Mesothelial cell of epicardium (in vitro differentiated cells): ENCODE results near the gene PROB1. TPM values are rescaled to one million over a fixed set of nuclear protein-coding genes. Genes with fewer than 3 reads are reported as not detected.

Experiments used
- DNase-seq, 2 experiments: peaks; one replicate each; pipeline ENCODE4 v3.0.0; 2021; ENCODE audit warnings: low spot score in 2 of 2; ENCODE audit not compliant: unreplicated experiment in 2 of 2
- H3K27ac Mint-ChIP-seq: 2 replicates; pipeline ENCODE4 v1.8.0; 2021; ENCODE audit warnings: mixed read lengths
- H3K27me3 Mint-ChIP-seq: 2 replicates; pipeline ENCODE4 v1.8.0; 2021; ENCODE audit warnings: low read depth, mixed read lengths
- H3K36me3 Mint-ChIP-seq: 2 replicates; pipeline ENCODE4 v1.8.0; 2021; ENCODE audit warnings: mixed read lengths
- H3K4me1 Mint-ChIP-seq: 2 replicates; pipeline ENCODE4 v1.8.0; 2021; ENCODE audit warnings: mixed read lengths
- H3K4me3 Mint-ChIP-seq: 2 replicates; pipeline ENCODE4 v1.8.0; 2021; ENCODE audit warnings: mild to moderate bottlenecking, moderate library complexity, mixed read lengths
- H3K9me3 Mint-ChIP-seq: 2 replicates; pipeline ENCODE4 v1.8.0; 2021; ENCODE audit warnings: mixed read lengths
- CTCF ChIP-seq: fragments of 200-600 bp; sonication (generic); IDR thresholded peaks from one replicate; pipeline ENCODE4 v1.5.0; 2021; ENCODE audit warnings: antibody characterized with exemption; ENCODE audit not compliant: unreplicated experiment
- total RNA-seq: library from RNA; stranded (reverse); gene quantifications from 3 replicates; pipeline ENCODE4 v1.2.1, GENCODE V29; 2021

PROB1 gene
- total RNA-seq, 1 donor from 2014 or later = 1.6 TPM

- peak in 1 of 2 experiments; percentile 69 for DNase-seq
- peak; percentile 57 for TF ChIP-seq CTCF
- H3K4me1 Mint-ChIP-seq = peaks cover 13% of the 10 kb centered on the region
- H3K27ac Mint-ChIP-seq = no peak overlapping the region
- peaks cover 61% of the 10 kb centered on the region for H3K27me3 Mint-ChIP-seq
- peaks cover under 1% of the 10 kb centered on the region for H3K36me3 Mint-ChIP-seq
- H3K9me3 Mint-ChIP-seq = no peaks in the 10 kb centered on the region
- H3K4me3 Mint-ChIP-seq = peak overlapping the region; percentile 68
These were observed 716 bp downstream of the PROB1 start for GRCh38 chr5:139394123-139394653.

GRCh38 chr5:139393497-139394122, 1.3 kb downstream of the PROB1 start:
- Mint-ChIP-seq H3K9me3 (no peaks in the 10 kb centered on the region), H3K27ac (no peak overlapping the region), H3K4me1 (peaks cover 13% of the 10 kb centered on the region)

DNA sequence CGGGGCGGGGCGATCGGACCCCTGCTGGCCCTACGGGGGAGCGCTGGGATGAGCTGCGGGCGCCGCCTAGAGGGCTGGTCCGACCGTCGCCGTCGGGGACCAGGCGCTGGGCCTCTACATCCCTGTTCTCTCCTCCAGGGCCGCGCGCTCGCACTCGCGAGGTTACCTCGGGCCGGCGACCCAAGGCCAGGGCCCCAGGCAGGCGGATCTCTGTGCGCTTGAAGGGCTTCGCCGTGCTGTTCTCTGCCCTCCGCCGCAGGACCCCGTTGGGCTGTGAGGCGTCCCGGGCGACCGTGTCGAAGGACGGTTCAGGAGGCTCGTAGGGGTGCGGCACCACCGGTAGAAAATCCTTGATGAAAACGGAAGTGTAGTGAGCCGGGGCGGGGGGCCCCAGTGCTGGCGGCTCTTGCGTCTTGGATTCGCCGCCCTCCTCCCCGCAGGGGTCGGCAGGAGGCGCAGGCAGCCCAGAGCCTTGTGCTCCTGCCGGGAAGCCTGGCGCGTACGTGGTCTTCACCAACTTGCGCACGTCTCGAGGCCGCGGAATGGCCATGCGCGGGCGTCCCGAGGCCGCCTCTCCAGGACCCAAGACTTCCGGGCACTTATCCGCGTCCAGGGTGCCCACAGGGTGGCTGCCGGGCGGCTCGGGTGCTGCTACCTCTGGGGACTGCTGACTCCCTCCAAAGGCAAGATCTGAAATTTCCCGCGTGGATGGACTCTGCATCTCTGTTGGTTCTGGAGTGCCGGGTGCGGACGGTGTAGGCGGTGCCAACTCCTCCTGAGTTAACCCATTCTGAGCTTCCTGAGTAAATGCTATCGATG, 2.0 kb downstream of the PROB1 start:
- Mint-ChIP-seq H3K4me1 (peaks cover 13% of the 10 kb centered on the region), H3K27me3 (peaks cover 61% of the 10 kb centered on the region), H3K4me3 (peak overlapping the region; percentile 68), H3K9me3 (no peaks in the 10 kb centered on the region), H3K36me3 (no peaks in the 10 kb centered on the region), H3K27ac (no peak overlapping the region)
- peak in 1 of 2 experiments; percentile 68 for DNase-seq
- no peak for TF ChIP-seq CTCF

More at GRCh38 chr5:139393497-139394122, 1.3 kb downstream of the PROB1 start:
- H3K4me3 Mint-ChIP-seq = peak overlapping the region; percentile 68
- peaks cover 61% of the 10 kb centered on the region for H3K27me3 Mint-ChIP-seq
- no peak for DNase-seq
- no peaks in the 10 kb centered on the region for H3K36me3 Mint-ChIP-seq
- no peak for TF ChIP-seq CTCF

GRCh38 chr5:139392324-139392677, 2.6 kb downstream of the PROB1 start:
- H3K27me3 Mint-ChIP-seq = peaks cover 61% of the 10 kb centered on the region
- no peak for DNase-seq
- H3K4me1 Mint-ChIP-seq = peaks cover 13% of the 10 kb centered on the region
- H3K27ac Mint-ChIP-seq = no peak overlapping the region
- no peak overlapping the region for H3K4me3 Mint-ChIP-seq
- H3K36me3 Mint-ChIP-seq = no peaks in the 10 kb centered on the region
- TF ChIP-seq CTCF = no peak
- H3K9me3 Mint-ChIP-seq = no peaks in the 10 kb centered on the region

DNA sequence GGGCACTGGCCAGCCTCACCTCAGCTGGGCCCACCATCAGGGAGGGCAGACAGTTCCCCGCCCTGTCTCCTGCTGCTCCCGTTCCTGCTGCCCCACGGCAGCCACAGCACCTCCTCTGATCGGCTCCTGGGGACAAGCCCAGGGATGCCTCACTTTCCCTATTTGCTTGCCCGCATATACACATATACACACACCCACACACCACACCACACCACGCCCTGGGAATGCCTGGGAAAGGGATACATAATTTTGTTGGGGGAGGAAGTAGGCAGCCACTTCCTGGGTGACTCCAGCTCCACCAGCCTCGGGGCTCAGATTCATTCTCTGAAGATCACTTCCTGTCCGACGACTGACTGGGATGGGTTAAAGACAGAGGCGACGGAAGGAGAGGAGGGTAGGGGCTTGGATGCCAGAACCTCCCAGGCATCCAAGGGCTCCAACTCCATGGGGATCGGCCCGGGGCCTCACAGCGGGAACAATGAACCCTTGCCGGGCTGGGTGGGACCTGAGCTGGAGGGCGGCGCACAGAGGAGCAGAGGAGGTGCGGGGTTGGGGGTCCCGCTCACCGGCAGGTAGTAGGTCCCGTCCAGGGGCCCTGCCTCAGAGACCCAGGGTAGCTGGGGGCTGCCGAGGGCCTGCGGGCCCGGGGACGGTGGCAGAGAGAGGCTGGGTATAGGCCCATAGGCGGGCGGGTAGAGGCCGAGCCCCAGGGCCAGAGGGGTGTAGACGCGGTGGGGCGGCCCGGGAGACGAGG, 3.2 kb downstream of the PROB1 start:
- H3K4me1 Mint-ChIP-seq = peaks cover 10% of the 10 kb centered on the region
- no peak overlapping the region for H3K27ac Mint-ChIP-seq
- no peaks in the 10 kb centered on the region for H3K9me3 Mint-ChIP-seq
- DNase-seq = no peak
- H3K27me3 Mint-ChIP-seq = peaks cover 58% of the 10 kb centered on the region
- peak overlapping the region; percentile 46 for H3K4me3 Mint-ChIP-seq
- no peaks in the 10 kb centered on the region for H3K36me3 Mint-ChIP-seq
- TF ChIP-seq CTCF = no peak
